ENCODE results near the gene TMEM98.

DNA sequence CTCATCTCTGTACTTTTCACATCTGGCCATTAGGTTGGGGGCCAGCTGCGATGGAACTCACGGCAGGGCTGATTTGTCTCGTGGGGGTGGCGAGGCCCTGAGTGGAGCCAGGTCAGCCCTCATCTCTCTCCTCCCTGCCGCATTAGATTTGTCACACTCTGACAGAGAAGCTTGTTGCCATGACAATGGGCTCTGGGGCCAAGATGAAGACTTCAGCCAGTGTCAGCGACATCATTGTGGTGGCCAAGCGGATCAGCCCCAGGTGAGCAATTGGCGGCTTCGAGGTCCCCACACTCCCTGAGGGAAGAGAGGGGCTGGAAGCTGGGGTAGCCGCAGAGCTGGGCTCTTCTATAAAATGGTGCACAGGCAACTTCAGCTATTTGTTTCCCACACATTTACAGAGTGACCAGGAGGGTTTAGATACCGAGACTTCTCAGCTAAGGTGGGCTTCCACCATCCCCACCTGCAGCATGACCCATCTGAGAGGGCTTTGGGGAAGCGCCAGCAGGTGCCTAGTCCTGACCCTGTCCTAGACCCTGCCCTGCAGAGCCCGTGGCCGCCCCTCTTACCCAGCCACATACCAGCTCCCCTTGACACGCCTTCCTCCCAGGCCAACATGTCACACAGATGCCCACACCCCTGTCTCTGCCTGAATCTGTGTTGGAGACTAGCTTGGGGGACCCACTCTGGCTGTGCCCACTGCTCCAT lies 8.4 kb downstream of the TMEM98 start:
- no peak for TF ChIP-seq ZFP30 (CRISPR knock-in tag; IDR thresholded peaks at IDR 0.05)
- no peak for TF ChIP-seq TCF4 (CRISPR knock-in tag; IDR thresholded peaks at IDR 0.05; ENCODE audit: borderline replicate concordance)
- TF ChIP-seq, protein P1, sequence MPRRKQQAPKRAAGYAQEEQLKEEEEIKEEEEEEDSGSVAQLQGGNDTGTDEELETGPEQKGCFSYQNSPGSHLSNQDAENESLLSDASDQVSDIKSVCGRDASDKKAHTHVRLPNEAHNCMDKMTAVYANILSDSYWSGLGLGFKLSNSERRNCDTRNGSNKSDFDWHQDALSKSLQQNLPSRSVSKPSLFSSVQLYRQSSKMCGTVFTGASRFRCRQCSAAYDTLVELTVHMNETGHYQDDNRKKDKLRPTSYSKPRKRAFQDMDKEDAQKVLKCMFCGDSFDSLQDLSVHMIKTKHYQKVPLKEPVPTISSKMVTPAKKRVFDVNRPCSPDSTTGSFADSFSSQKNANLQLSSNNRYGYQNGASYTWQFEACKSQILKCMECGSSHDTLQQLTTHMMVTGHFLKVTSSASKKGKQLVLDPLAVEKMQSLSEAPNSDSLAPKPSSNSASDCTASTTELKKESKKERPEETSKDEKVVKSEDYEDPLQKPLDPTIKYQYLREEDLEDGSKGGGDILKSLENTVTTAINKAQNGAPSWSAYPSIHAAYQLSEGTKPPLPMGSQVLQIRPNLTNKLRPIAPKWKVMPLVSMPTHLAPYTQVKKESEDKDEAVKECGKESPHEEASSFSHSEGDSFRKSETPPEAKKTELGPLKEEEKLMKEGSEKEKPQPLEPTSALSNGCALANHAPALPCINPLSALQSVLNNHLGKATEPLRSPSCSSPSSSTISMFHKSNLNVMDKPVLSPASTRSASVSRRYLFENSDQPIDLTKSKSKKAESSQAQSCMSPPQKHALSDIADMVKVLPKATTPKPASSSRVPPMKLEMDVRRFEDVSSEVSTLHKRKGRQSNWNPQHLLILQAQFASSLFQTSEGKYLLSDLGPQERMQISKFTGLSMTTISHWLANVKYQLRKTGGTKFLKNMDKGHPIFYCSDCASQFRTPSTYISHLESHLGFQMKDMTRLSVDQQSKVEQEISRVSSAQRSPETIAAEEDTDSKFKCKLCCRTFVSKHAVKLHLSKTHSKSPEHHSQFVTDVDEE (CRISPR knock-in tag; IDR thresholded peaks at IDR 0.05): no peak
- TF ChIP-seq, protein P2, sequence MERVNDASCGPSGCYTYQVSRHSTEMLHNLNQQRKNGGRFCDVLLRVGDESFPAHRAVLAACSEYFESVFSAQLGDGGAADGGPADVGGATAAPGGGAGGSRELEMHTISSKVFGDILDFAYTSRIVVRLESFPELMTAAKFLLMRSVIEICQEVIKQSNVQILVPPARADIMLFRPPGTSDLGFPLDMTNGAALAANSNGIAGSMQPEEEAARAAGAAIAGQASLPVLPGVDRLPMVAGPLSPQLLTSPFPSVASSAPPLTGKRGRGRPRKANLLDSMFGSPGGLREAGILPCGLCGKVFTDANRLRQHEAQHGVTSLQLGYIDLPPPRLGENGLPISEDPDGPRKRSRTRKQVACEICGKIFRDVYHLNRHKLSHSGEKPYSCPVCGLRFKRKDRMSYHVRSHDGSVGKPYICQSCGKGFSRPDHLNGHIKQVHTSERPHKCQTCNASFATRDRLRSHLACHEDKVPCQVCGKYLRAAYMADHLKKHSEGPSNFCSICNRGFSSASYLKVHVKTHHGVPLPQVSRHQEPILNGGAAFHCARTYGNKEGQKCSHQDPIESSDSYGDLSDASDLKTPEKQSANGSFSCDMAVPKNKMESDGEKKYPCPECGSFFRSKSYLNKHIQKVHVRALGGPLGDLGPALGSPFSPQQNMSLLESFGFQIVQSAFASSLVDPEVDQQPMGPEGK (CRISPR knock-in tag; IDR thresholded peaks at IDR 0.05; ENCODE audit: borderline replicate concordance): no peak

All from SK-N-SH treated with all-trans-retinoic acid at 6 μM for 48 hours (cell line).